ENCODE measurements around the gene JAG1. TPM values are rescaled to one million over a fixed set of nuclear protein-coding genes. Genes with fewer than 3 reads are reported as not detected.

The JAG1 gene
- total and polyA plus RNA-seq, 2 of the 4 experiments (the other 2 are of a cell fraction): 10.2 to 22.6 TPM

DNA sequence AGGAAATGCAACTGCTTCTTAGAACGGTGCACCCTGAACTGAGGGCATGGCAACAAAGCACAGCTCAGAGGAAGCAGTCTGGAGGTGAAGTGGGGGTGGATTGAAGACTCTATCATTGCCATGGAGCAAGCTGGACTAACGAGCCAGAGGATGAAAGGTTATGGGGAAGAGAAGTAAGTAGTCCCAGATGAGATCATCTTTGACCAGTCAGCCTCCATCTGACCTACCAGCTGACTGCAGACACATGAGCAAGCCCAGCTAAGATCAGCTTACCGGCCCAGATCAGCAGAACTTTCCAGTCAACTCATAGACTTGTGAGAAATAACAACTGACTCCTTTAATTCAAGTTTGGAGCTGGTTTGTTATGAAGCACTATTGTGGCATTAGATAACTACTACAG, 9.1 kb upstream of the JAG1 start:
- dilution Hi-C loops (cut with HindIII; ENCODE audit: low sequenced_read_pairs, unreplicated experiment): no loop called here
- no peak overlapping the region for H2BK5ac ChIP-seq (ENCODE audit: low read depth, low read length, poor library complexity, severe bottlenecking)
- H2BK20ac ChIP-seq (ENCODE audit: low read depth, low read length): no peak overlapping the region
- ChIA-PET POLR2A (ENCODE audit: unreplicated experiment) (no interaction called here), CTCF (interaction anchor here (1.0 to 1.4 kb wide), 2 partner anchors 8 to 584 kb away, joined by 3 to 5 read pairs; no protein-coding TSS in a partner anchor)
- 29% methylated on average over 1 of the region's 3 CpGs; no CpG with 5 or more reads in 1 of the 2 experiments for WGBS, 2 experiments (ENCODE audit: extremely low coverage in 2 of 2, insufficient read length in 1 of 2)
- H3K36me3 ChIP-seq (ENCODE audit: control insufficient read depth, insufficient read depth, low read length): no peaks in the 10 kb centered on the region
- H3K4me3 ChIP-seq (ENCODE audit: insufficient read depth, low read depth, low read length): no peak overlapping the region
- intact Hi-C loops (cut with micrococcal nuclease): no loop called here
- in situ Hi-C loops (cut with MboI; ENCODE audit: low sequenced_read_pairs): no loop called here
- H4K91ac ChIP-seq (ENCODE audit: insufficient read depth, low read depth, low read length): no peak overlapping the region
- no peak overlapping the region for H3K27ac ChIP-seq (ENCODE audit: insufficient read depth, low read length)
- H4K20me1 ChIP-seq (ENCODE audit: insufficient read depth, low read length): no peaks in the 10 kb centered on the region
- no peak overlapping the region for H2AK5ac ChIP-seq (ENCODE audit: low read depth, low read length)
- no peak overlapping the region for H2AK9ac ChIP-seq (replicated peaks; ENCODE audit: low read depth, low read length, poor library complexity)
- H2AFZ ChIP-seq (replicated peaks; ENCODE audit: low read length, poor library complexity): no peak overlapping the region
- peak; percentile 47 for DNase-seq
- H3K18ac ChIP-seq (ENCODE audit: low read depth, low read length): no peak overlapping the region
- no TSS peak for BruUV-seq (replicated peaks)
- no peak overlapping the region for H4K5ac ChIP-seq (ENCODE audit: low read depth, low read length)
- no peak overlapping the region; the same call in 1 of the 2 replicates for H3K23ac ChIP-seq (ENCODE audit: low read depth, low read length)
- no peak overlapping the region for H2BK120ac ChIP-seq (ENCODE audit: low read depth, low read length)
- no peak overlapping the region for H3K4me2 ChIP-seq (ENCODE audit: low read depth, low read length)
- no peaks in the 10 kb centered on the region; the same call in 1 of the 2 replicates for H3K27me3 ChIP-seq (ENCODE audit: control insufficient read depth, insufficient read depth, low read length)
- no peaks in the 10 kb centered on the region for H3K79me1 ChIP-seq (ENCODE audit: low read depth in 1 of 2, low read length in 2 of 2)
- TF ChIP-seq USF2 (IDR thresholded peaks at IDR 0.05; ENCODE audit: low read depth, low read length) (peak; percentile 55; the same call in 1 of the 2 replicates), NFE2L2 (IDR thresholded peaks at IDR 0.05; ENCODE audit: low read depth, low read length) (no peak), FOS (IDR thresholded peaks at IDR 0.05; ENCODE audit: low read depth, low read length) (no peak), SMC3 (IDR thresholded peaks at IDR 0.05; ENCODE audit: low read depth, low read length) (no peak)
- H3K56ac ChIP-seq (ENCODE audit: extremely low read depth, insufficient read depth, low read length): no peak overlapping the region
- no peaks in the 10 kb centered on the region for H3K4me1 ChIP-seq (ENCODE audit: control insufficient read depth, insufficient read depth, low read length)
- no peak overlapping the region for H3K4ac ChIP-seq (ENCODE audit: low read depth, low read length)
- H3K9me1 ChIP-seq (ENCODE audit: insufficient read depth, low read length): no peaks in the 10 kb centered on the region; the same call in 1 of the 2 replicates
- no peak overlapping the region for H3K9ac ChIP-seq (ENCODE audit: low read depth, low read length)
- ATAC-seq (ENCODE audit: low read depth): no peak; the same call in 1 of the 2 replicates
- H3K9me3 ChIP-seq (ENCODE audit: control insufficient read depth, insufficient read depth, low read length): no peaks in the 10 kb centered on the region
- H2BK15ac ChIP-seq (ENCODE audit: low read depth, low read length): no peak overlapping the region
- H4K8ac ChIP-seq (ENCODE audit: low read depth in 2 of 2, low read length in 2 of 2): no peak overlapping the region
- H3K14ac ChIP-seq (replicated peaks; ENCODE audit: low read depth, low read length): no peak overlapping the region; the same call in 1 of the 2 replicates

Data from IMR-90 (cell line).